GM12878 (cell line): ENCODE data around the gene EMP2. TPM values are rescaled to one million over a fixed set of nuclear protein-coding genes. Genes with fewer than 3 reads are reported as not detected.

Source experiments
- ATAC-seq: fragments of 200-7000 bp; cut with Tn5 transposase; 3 replicates; pipeline ENCODE4 v1.9.1; 2020; ENCODE audit warnings: mild to moderate bottlenecking, moderate library complexity
- BruUV-seq: library from RNA; stranded (reverse); fragments of 400-500 nt; replicated peaks from 2 replicates; lab custom pipeline; 2021; lab: Mats Ljungman, UMichigan
- CTCF ChIA-PET: fragments of 300-600 bp; sonication (Branson Sonifier 250); formaldehyde crosslinking; extraction: SDS; loops from one replicate; lab custom pipeline; 2021; ENCODE audit warnings: inconsistent platforms; lab: Yijun Ruan, JAX
- POLR2A ChIA-PET: fragments of 350-600 bp; formaldehyde crosslinking; extraction: SDS; loops from one replicate; lab custom pipeline; 2021; ENCODE audit warnings: inconsistent platforms; lab: Charles Lee
- RAD21 ChIA-PET: fragments of 300-600 bp; sonication (Branson Sonifier 250); formaldehyde crosslinking; loops from one replicate; lab custom pipeline; 2023; ENCODE audit warnings: antibody characterized with exemption; ENCODE audit not compliant: unreplicated experiment; lab: Charles Lee
- SMC1A ChIA-PET: fragments of 300-600 bp; sonication (Branson Sonifier 250); formaldehyde crosslinking; loops from one replicate; lab custom pipeline; 2023; ENCODE audit not compliant: unreplicated experiment, uncharacterized antibody; lab: Charles Lee
- DNase-seq: peaks from one replicate; pipeline ENCODE4 v3.0.0-alpha.2; 2011; ENCODE audit warnings: low read depth, low spot score
- FAIRE-seq: peaks from 3 replicates; lab custom pipeline; 2011; peaks lifted over from hg19 to GRCh38; lab: Jason Lieb, UNC
- H2AFZ ChIP-seq: 2 replicates; pipeline ENCODE4 v1.6.0; 2011; ENCODE audit warnings: low read depth, low read length, control low read depth; ENCODE audit not compliant: control insufficient read depth
- H3K27ac ChIP-seq: 2 replicates; pipeline ENCODE4 v1.5.1; 2011; ENCODE audit warnings: control low read depth; ENCODE audit not compliant: control insufficient read depth, insufficient read depth
- H3K27me3 ChIP-seq, 2 experiments: replicated peaks in 1 of 2; 2 replicates each; pipeline versions ENCODE4 v1.6.0 to v1.6.1; 2011; ENCODE audit warnings: low read length in 1 of 2; ENCODE audit not compliant: control insufficient read depth in 2 of 2, insufficient read depth in 2 of 2
- H3K36me3 ChIP-seq, 2 experiments: 2 replicates each; pipeline ENCODE4 v1.5.1; 2011; ENCODE audit warnings: low read length in 1 of 2; ENCODE audit not compliant: control insufficient read depth in 2 of 2, insufficient read depth in 2 of 2
- H3K4me1 ChIP-seq: 2 replicates; pipeline ENCODE4 v1.6.1; 2011; ENCODE audit warnings: mild to moderate bottlenecking, low read length, moderate library complexity, mixed read lengths; ENCODE audit not compliant: control insufficient read depth, insufficient read depth
- H3K4me2 ChIP-seq: 2 replicates; pipeline ENCODE4 v1.6.0; 2011; ENCODE audit warnings: control low read depth; ENCODE audit not compliant: control insufficient read depth, insufficient read depth
- H3K4me3 ChIP-seq: fragments of 200-600 bp; sonication (generic); 2 replicates; pipeline ENCODE4 v1.5.1; 2016
- H3K79me2 ChIP-seq: 2 replicates; pipeline ENCODE4 v1.6.0; 2011; ENCODE audit warnings: low read length; ENCODE audit not compliant: control insufficient read depth, insufficient read depth
- H3K9ac ChIP-seq: 2 replicates; pipeline ENCODE4 v1.8.0; 2011; ENCODE audit warnings: low read length, control low read depth, mixed read lengths; ENCODE audit not compliant: control insufficient read depth, insufficient read depth
- H3K9me3 ChIP-seq: replicated peaks from 3 replicates; pipeline ENCODE4 v1.5.1; 2011; ENCODE audit warnings: mild to moderate bottlenecking, low read length; ENCODE audit not compliant: control insufficient read depth, insufficient read depth
- H4K20me1 ChIP-seq: 2 replicates; pipeline ENCODE4 v1.6.0; 2011; ENCODE audit not compliant: control insufficient read depth, insufficient read depth
- BHLHE40 ChIP-seq, 2 experiments: fragments of 450-650 bp in 1 of 2; IDR thresholded peaks; 2 replicates each; pipeline ENCODE4 v1.6.1; 2011 to 2017; ENCODE audit warnings: low read depth in 2 of 2, borderline replicate concordance in 1 of 2, improper control_type of control experiment in 1 of 2, low read length in 1 of 2, mild to moderate bottlenecking in 1 of 2
- BMI1 ChIP-seq: fragments of 450-650 bp; IDR thresholded peaks from 2 replicates; pipeline ENCODE4 v1.6.1; 2016; ENCODE audit warnings: mild to moderate bottlenecking, moderate library complexity, borderline replicate concordance
- CREB1 ChIP-seq: IDR thresholded peaks from 2 replicates; pipeline ENCODE4 v1.6.1; 2012; ENCODE audit warnings: low read depth, mild to moderate bottlenecking, inconsistent platforms
- CREM ChIP-seq: IDR thresholded peaks from 2 replicates; pipeline ENCODE4 v1.6.1; 2014; ENCODE audit warnings: antibody characterized with exemption, low read depth
- EP300 ChIP-seq, 2 experiments: fragments of 150-350 bp in 1 of 2; IDR thresholded peaks; 2 replicates each; pipeline ENCODE4 v1.6.1; 2011 to 2012; ENCODE audit warnings: low read depth in 2 of 2, low read length in 2 of 2, borderline replicate concordance in 1 of 2, improper control_type of control experiment in 1 of 2, inconsistent platforms in 1 of 2; ENCODE audit not compliant: control insufficient read depth in 1 of 2
- GABPA ChIP-seq: IDR thresholded peaks from 2 replicates; pipeline ENCODE4 v1.6.1; 2014; ENCODE audit warnings: antibody characterized with exemption, low read depth, mild to moderate bottlenecking, inconsistent platforms
- IKZF1 ChIP-seq: fragments of 450-650 bp; conservative IDR thresholded peaks from 2 replicates; pipeline ENCODE4 v1.6.1; 2017; ENCODE audit warnings: antibody characterized with exemption, mild to moderate bottlenecking
- MTA2 ChIP-seq: fragments of 450-650 bp; IDR thresholded peaks from 2 replicates; pipeline ENCODE4 v1.6.1; 2016; ENCODE audit warnings: low read depth, mild to moderate bottlenecking, moderate library complexity
- NFXL1 ChIP-seq: fragments of 450-650 bp; IDR thresholded peaks from 2 replicates; pipeline ENCODE4 v1.6.1; 2017; ENCODE audit warnings: antibody characterized with exemption, mild to moderate bottlenecking, borderline replicate concordance
- NFYB ChIP-seq: IDR thresholded peaks from 2 replicates; pipeline ENCODE4 v1.6.1; 2011; ENCODE audit warnings: low read depth, mild to moderate bottlenecking, low read length, improper control_type of control experiment, moderate library complexity; ENCODE audit not compliant: insufficient read depth
- NR2F1 ChIP-seq: fragments of 450-650 bp; conservative IDR thresholded peaks from 2 replicates; pipeline ENCODE4 v1.6.1; 2017; ENCODE audit warnings: mild to moderate bottlenecking
- PAX5 ChIP-seq: IDR thresholded peaks from 2 replicates; pipeline ENCODE4 v1.6.1; 2011; ENCODE audit warnings: low read depth, low read length, borderline replicate concordance
- SIX5 ChIP-seq: IDR thresholded peaks from 2 replicates; pipeline ENCODE4 v1.6.1; 2011; ENCODE audit warnings: mild to moderate bottlenecking, low read depth, low read length, moderate library complexity; ENCODE audit not compliant: severe bottlenecking
- SUPT20H ChIP-seq: IDR thresholded peaks from 2 replicates; pipeline ENCODE4 v1.6.1; 2011; ENCODE audit warnings: low read depth, mild to moderate bottlenecking, low read length, moderate library complexity, borderline replicate concordance; ENCODE audit not compliant: control insufficient read depth
- ZNF274 ChIP-seq: IDR thresholded peaks from one replicate; pipeline ENCODE4 v1.8.0; 2011; ENCODE audit not compliant: insufficient read length, insufficient read depth
- ZNF622 ChIP-seq: fragments of 450-650 bp; IDR thresholded peaks from 2 replicates; pipeline ENCODE4 v1.6.1; 2017; ENCODE audit warnings: mild to moderate bottlenecking, inconsistent platforms
- WGBS: methylation state at CpG from one replicate; pipeline ENCODE4 v1.1.6; 2016; ENCODE audit warnings: low lambda C conversion rate; ENCODE audit not compliant: insufficient replicate concordance, insufficient coverage; ENCODE audit errors: missing lambda C conversion rate; 5-methylcytosine and 5-hydroxymethylcytosine counted together
- in situ Hi-C: fragments of 300-500 bp; cut with MboI; formaldehyde crosslinking; loops from 9 replicates; pipeline ENCODE4 v1.14.3; 2018; ENCODE audit warnings: mixed read lengths
- intact Hi-C: fragments of 100-400 bp; cut with micrococcal nuclease; formaldehyde crosslinking; loops from one replicate; pipeline ENCODE4 v1.14.2; 2022; ENCODE audit not compliant: unreplicated experiment
- polyA plus RNA-seq, 11 experiments: library from polyadenylated mRNA; depleted of rRNA in 4 of 11; unstranded in 6 of 11; stranded (reverse) in 5 of 11; fragments of >200 nt; fragmentation: Nextera tagmentation in 4 of 11; fragmentation: Illumina TruSeq in 1 of 11; extraction: Ambion mirVana in 4 of 11; extraction: Trizol in 1 of 11; gene quantifications; 1 replicate in 1 of 11; 2 replicates in 10 of 11; pipeline versions ENCODE4 v1.2.1 to v1.2.3, GENCODE V29; 2011 to 2016; ENCODE audit warnings: inconsistent platforms in 2 of 11, missing spikeins in 2 of 11, low read depth in 1 of 11
- total RNA-seq, 4 experiments: library from RNA; depleted of rRNA in 3 of 4; stranded (reverse); fragments of >200 nt in 3 of 4; fragmentation: Illumina TruSeq in 1 of 4; extraction: Trizol in 1 of 4; gene quantifications; 2 replicates each; pipeline versions ENCODE4 v1.2.1 to v1.2.3, GENCODE V29; 2013 to 2021
- TF ChIP-seq, protein P1 (sequence below): fragments of 450-650 bp; conservative IDR thresholded peaks from 2 replicates; pipeline ENCODE4 v1.6.1; 2017; ENCODE audit warnings: mild to moderate bottlenecking, moderate library complexity
- TF ChIP-seq, protein P2 (sequence below): fragments of 450-650 bp; IDR thresholded peaks from 2 replicates; pipeline ENCODE4 v1.6.1; 2017; ENCODE audit warnings: low read depth, mild to moderate bottlenecking, moderate library complexity
- TF ChIP-seq, protein P3 (sequence below): fragments of 450-650 bp; IDR thresholded peaks from 2 replicates; pipeline ENCODE4 v1.6.1; 2014; ENCODE audit warnings: mild to moderate bottlenecking

Gene EMP2
- total and polyA plus RNA-seq, 10 of the 15 experiments (the other 5 are each of a cell fraction or from before 2014, with no cell fraction given), result 0.41 to 10.4 (median 3.8) TPM

DNA sequence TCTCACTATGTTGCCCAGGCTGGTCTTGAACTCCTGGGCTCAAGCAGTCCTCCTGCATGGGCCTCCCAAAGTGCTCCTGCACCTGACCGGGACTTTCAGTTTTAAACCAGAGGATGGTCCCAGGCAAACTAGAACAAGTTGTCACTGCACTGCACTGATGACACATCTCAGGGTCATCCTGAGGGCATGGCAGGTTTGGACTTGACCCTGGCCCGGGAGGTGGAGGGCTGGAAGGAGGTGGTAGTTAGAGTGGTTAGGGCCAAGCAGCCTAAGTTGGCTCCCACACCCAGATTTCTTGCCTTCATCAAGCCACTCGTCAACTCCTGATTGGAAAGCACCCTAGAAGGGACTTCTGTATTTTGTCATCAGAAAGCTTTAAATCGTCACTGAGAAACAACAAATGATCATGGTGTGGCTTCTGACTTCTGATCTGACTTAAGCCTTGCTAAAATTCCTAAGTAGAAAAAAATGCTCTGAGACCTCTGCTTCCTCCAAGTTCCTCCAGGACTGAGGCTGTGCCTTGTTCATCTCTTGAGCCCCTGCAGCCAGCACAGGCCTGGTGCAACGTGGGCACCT is 43.5 kb downstream of the EMP2 start:
- CTCF ChIA-PET, result interaction anchor here (1.1 to 1.8 kb wide), 2 partner anchors 14 to 199 kb away, joined by 3 to 6 read pairs; no protein-coding TSS in a partner anchor
- BruUV-seq, result no TSS peak
- in situ Hi-C loops, result no loop called here
- TF ChIP-seq, protein P1, sequence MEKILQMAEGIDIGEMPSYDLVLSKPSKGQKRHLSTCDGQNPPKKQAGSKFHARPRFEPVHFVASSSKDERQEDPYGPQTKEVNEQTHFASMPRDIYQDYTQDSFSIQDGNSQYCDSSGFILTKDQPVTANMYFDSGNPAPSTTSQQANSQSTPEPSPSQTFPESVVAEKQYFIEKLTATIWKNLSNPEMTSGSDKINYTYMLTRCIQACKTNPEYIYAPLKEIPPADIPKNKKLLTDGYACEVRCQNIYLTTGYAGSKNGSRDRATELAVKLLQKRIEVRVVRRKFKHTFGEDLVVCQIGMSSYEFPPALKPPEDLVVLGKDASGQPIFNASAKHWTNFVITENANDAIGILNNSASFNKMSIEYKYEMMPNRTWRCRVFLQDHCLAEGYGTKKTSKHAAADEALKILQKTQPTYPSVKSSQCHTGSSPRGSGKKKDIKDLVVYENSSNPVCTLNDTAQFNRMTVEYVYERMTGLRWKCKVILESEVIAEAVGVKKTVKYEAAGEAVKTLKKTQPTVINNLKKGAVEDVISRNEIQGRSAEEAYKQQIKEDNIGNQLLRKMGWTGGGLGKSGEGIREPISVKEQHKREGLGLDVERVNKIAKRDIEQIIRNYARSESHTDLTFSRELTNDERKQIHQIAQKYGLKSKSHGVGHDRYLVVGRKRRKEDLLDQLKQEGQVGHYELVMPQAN, result no peak
- TF ChIP-seq ZNF274 (no peak), CREB1 (peak; percentile 84; the same call in 1 of the 2 replicates), BHLHE40 (IDR thresholded peaks at IDR 0.05; ENCODE audit: borderline replicate concordance in 1 of 2, low read depth in 2 of 2, low read length in 1 of 2) (peak in 1 of 2 experiments; percentile 13; a peak in 2 of 4 replicates), MTA2 (no peak), EP300 (IDR thresholded peaks at IDR 0.05; ENCODE audit: borderline replicate concordance in 1 of 2, control insufficient read depth in 1 of 2, low read depth in 2 of 2, low read length in 2 of 2) (peak in 1 of 2 experiments; percentile 26; a peak in 2 of 4 replicates), GABPA (no peak), SIX5 (no peak), IKZF1 (peak; percentile 36), CREM (0 out of 2 replicates have a peak, but pooled peaks have one; percentile 62), NR2F1 (peak; percentile 61; the same call in 1 of the 2 replicates), PAX5 (0 out of 2 replicates have a peak, but pooled peaks have one; percentile 20), SUPT20H (no peak), BMI1 (no peak), ZNF622 (no peak), NFXL1 (no peak), NFYB (0 out of 2 replicates have a peak, but pooled peaks have one; percentile 11)
- TF ChIP-seq, protein P2, sequence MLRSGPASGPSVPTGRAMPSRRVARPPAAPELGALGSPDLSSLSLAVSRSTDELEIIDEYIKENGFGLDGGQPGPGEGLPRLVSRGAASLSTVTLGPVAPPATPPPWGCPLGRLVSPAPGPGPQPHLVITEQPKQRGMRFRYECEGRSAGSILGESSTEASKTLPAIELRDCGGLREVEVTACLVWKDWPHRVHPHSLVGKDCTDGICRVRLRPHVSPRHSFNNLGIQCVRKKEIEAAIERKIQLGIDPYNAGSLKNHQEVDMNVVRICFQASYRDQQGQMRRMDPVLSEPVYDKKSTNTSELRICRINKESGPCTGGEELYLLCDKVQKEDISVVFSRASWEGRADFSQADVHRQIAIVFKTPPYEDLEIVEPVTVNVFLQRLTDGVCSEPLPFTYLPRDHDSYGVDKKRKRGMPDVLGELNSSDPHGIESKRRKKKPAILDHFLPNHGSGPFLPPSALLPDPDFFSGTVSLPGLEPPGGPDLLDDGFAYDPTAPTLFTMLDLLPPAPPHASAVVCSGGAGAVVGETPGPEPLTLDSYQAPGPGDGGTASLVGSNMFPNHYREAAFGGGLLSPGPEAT, result peak; percentile 40; the same call in 1 of the 2 replicates
- TF ChIP-seq, protein P3, sequence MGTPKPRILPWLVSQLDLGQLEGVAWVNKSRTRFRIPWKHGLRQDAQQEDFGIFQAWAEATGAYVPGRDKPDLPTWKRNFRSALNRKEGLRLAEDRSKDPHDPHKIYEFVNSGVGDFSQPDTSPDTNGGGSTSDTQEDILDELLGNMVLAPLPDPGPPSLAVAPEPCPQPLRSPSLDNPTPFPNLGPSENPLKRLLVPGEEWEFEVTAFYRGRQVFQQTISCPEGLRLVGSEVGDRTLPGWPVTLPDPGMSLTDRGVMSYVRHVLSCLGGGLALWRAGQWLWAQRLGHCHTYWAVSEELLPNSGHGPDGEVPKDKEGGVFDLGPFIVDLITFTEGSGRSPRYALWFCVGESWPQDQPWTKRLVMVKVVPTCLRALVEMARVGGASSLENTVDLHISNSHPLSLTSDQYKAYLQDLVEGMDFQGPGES, result no peak

More for the DNA sequence above, 43.5 kb downstream of the EMP2 start:
- Histone ChIP-seq H3K9ac (no peak overlapping the region), H3K4me1 (no peaks in the 10 kb centered on the region), H3K27me3 (no peaks in the 10 kb centered on the region), H3K4me3 (no peak overlapping the region), H3K79me2 (no peaks in the 10 kb centered on the region), H3K36me3 (no peaks in the 10 kb centered on the region), H4K20me1 (no peaks in the 10 kb centered on the region), H3K9me3 (no peaks in the 10 kb centered on the region), H3K27ac (no peak overlapping the region), H2AFZ (no peak overlapping the region), H3K4me2 (no peak overlapping the region)
- DNase-seq, result peak; percentile 35
- peak; percentile 88 for ATAC-seq
- ChIA-PET POLR2A (no interaction called here), RAD21 (interaction anchor here (1.0 kb wide), 1 partner anchor 60 kb away, joined by 3 read pairs; no protein-coding TSS in a partner anchor), SMC1A (interaction anchor here (0.7 to 0.9 kb wide), 2 partner anchors 16 to 22 kb away, joined by 3 to 4 read pairs; no protein-coding TSS in a partner anchor)
- no peak for FAIRE-seq
- intact Hi-C loops, result loop anchor here (5.0 kb wide), 1 partner anchor 60 kb away; no protein-coding TSS in a partner anchor
- 20% methylated on average over 5 of the region's 5 CpGs for WGBS
